IPS-NIHi7 (cell line): ENCODE results near the gene TMEM39B.
"Not testable (repeated sequence)": the region's sequence is repeated elsewhere in the genome, so short reads cannot be mapped to it uniquely, and the experiment has no call there.

Experiments
- DNase-seq: peaks from one replicate; pipeline ENCODE4 v3.0.0; 2012; ENCODE audit warnings: mixed read lengths; ENCODE audit errors: extremely low spot score

TMEM39B gene

GRCh38 chr1:32068957-32069588 is 3.7 kb upstream of the TMEM39B start:
- no peak for DNase-seq

DNA sequence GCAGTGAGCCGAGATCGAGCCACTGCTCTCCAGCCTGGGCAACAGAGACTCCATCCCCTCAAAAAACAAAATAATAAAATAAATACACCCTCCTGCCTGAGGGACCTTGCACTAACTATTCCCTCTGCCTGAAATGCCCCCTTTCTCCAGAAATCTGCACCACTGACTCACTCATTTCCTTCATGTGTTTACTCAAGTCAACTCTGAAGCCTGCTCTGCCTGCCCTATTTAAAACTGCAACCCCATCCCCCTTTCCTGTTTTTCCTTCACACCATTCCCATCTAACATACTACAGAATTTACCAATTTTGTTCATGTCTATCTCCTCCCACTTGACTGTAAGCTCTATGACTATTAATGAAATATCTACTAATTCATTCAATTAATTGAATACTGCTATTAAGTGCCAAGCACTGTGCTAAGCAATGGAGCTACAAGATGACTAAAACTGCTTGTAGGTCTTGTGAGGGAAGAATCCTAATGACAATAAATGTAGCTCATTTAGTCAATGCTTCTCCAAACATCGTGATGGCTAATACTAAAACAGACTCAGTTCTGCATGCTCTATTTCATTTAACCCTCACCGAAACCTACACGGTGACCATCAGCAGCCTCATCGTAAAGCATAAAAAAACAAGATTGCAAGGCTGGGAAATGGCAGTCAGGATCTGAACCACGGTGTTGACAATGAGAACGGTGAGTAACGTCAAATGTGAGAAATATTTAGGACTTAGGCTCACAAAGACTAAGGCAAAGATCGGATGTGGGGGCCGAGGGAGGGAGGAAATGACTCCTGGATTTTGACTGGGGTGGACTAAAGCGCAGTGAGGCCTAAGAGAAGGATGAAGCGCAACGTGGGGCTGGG is 749 bp upstream of the TMEM39B start:
- DNase-seq: no peak

DNA sequence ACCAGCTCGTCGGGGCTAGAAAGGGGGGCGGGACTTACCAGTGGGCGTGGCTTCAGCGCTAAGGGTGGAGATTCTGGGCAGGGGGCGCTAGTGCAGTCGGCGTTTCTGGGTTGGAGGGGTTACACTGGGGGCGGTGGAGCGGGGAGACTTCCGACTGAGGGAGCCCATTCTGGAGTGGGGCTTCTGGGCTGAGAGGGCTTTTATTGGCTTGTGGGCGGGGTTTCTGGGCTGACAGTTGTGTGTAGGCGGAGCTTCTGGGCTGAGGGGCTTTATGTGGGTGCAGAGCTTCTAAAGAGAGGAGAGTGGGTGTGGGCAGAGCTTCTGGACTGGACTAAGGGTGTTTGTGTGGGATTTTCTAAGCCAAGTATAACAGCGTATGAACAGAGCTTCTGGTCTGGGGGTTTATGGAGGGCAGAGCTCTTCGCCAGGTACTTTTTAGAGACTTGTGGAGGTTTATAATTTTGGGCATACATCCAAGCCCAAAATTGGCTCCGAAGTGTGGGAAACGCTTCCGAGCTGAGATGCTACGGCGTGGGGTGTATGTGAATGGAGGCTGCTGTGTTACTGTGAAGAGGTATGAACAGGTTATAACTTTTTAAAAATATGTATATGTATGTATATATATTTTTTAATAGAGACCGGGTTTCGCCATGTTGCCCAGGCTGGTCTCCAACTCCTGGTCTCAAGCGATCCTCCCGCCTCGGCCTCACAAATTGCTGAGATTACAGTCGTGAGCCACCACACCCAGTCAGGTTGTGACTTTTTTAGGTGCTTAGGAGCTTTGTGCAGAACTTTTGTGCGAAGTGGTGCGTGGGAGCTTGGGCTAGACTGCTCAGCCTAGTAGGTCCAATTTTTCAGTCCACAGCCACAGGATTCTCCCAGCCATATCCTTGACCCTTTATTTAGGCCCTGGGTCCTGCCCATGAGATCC is 825 bp downstream of the TMEM39B start:
- peak; percentile 98 for DNase-seq

DNA sequence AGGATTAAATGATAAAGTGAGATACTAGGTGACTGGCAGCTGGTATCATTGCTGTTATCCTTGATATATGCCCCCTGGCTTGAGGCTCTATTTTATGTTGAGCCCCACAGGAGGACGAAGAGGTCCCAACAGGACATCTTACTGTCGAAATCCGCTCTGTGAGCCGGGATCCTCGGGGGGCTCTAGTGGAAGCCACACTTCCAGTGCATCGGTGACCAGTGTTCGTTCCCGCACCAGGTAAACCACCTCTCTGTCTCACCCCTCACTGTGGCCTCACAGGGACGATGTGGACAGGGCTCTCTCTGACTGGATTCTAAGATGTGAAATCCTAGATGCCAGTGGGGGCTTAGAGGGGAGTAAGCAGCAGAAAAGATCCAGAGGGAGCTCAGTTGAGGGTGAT is 2.1 kb downstream of the TMEM39B start:
- DNase-seq: no peak

DNA sequence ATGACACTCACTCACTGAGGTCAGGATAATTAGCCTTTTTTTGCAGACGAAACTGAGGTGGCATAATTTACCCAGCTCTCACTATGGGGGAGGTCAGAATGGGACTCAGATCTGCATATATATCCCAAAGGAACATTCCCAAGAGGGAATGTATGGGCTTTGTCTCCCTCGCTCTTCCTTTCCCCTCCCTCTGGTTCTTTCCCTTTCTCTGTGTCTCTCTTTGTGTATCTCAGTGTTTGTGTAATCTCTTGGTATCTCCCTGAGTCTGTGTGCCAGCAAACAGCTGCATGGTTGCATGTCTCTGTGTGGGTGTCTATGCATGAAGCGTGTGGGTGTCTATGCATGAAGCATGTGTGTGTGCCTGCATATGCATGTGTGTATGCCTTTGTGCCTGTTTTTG is 4.7 kb downstream of the TMEM39B start:
- DNase-seq: no peak

DNA sequence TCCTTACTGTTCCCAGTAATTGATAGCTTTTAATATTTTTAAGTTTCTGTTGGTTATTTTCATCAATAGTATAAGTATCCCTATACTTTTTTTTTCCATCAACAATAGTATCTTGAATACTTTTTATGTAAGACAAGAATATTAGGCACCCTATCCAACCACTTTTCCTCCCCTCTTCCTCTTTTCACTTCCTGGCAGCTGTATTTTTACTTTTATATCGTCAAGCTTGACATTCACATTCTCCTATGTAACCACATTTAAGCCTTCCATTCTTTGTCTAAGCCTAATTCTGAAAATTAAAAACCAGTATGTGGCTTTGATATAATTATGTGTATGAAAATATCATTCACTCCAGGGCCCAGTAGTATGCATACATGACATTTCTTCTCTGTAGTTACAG is 9.3 kb downstream of the TMEM39B start:
- DNase-seq: no peak

GRCh38 chr1:32086381-32086780 is 13.6 kb downstream of the TMEM39B start:
- not testable (repeated sequence) for DNase-seq

DNA sequence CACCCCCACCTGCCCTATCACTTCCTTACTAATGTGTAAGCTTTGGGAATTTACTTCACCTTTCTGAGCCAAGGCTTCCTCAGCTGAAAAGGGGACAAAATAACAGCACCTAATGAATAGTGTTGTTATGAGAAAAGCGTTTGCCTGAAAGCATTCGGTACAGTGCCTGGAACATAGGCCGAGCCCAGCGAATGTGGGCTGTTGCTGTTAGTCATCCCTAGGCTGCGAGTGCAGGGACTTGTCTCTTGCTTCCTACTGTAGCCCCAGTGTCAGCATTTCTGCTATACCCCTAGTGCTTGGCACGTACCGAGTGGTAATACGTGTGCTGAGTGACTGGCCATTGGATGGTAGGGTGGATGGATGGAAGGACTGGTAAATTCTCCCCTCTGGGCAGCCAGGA is 18.4 kb downstream of the TMEM39B start:
- DNase-seq: no peak

- no peak for DNase-seq
Measured at GRCh38 chr1:32091591-32091990, 18.9 kb downstream of the TMEM39B start.

- no peak for DNase-seq
Measured at GRCh38 chr1:32094746-32095521, 22.2 kb downstream of the TMEM39B start.

DNA sequence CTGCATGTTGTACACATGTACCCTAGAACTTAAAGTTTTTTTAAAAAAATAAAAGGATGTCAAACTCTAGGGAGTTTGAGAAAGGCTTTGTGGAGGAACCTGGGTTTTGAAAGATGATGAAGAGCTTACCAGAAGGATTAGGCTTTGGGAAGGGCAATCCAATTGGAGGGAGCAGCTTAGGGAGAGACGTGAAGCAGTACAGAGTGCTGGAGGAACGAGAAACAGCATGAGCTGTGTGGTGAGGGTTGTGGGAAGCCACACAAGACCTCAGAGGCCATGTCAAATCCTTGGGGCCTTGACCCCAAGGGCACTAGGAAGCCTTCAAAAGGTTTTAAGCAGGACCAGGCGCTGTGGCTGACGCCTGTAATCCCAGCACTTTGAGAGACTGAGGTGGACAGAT is 26.7 kb downstream of the TMEM39B start:
- no peak for DNase-seq

DNA sequence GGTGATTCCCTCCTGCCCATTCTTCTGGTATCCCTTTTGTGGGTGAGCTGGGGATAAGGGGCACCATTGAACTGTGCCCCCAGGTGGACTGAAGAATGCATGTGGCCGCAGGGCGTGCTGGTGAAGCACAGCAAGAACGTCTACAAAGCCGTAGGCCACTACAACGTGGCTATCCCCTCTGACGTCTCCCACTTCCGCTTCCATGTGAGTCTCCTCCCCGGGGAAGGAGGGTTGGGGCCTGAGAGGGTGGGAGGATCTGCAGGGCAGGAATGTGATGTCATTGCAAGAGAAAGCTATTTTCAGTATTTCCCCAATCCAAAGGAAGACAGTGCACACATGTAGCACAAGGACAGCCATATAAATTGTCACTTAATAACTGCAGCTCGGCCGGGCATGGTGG is 27.6 kb downstream of the TMEM39B start:
- no peak for DNase-seq

GRCh38 chr1:32100807-32101708 is 28.3 kb downstream of the TMEM39B start:
- no peak for DNase-seq

DNA sequence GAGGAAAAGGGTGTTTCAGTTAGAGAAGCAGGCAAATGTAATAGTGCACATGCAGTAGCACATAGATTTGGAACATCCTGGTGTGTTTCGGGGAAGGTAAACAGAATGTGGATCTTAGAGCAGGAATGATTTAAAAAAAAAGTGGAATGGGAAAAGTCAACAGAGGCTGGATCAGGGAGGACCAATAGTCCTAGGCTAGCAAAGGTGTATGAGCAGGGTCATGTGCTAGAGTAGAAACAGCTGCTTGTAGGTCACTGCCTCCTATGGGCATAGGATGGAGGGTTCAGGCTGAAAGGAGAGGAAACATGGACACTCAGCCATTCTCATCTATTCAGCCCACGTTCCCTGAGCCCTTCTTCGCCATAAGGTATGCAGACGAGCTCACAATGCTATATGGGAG is 31.4 kb downstream of the TMEM39B start:
- no peak for DNase-seq

DNA sequence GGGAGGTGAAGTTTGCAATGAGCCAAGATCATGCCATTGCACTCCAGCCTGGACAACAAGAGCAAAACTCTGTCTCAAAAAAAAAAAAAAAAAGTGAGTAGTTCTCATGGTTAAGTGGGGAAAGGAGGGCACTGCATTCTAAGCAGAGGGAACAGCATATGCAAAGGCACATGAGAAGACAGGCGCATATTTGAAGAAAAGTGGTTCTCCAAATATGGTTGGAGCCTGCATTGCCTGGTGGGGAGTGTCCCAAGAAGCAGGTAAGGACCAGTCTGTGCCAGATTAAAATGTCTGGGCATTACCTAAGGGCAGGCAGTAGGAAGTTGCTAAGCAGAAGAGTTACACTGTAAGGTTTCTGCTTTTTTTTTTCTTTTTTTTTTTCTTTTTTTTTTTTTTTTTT is 32.6 kb downstream of the TMEM39B start:
- no peak for DNase-seq

- no peak for DNase-seq
Measured at GRCh38 chr1:32106663-32107275, 34.0 kb downstream of the TMEM39B start.

GRCh38 chr1:32107742-32108661 is 35.3 kb downstream of the TMEM39B start, which contains the start of gene KPNA6:
KPNA6 (plus strand) TSS chr1:32108056; CDS start chr1:32108131, 75 bp downstream.
- DNase-seq: peak; percentile 79

DNA sequence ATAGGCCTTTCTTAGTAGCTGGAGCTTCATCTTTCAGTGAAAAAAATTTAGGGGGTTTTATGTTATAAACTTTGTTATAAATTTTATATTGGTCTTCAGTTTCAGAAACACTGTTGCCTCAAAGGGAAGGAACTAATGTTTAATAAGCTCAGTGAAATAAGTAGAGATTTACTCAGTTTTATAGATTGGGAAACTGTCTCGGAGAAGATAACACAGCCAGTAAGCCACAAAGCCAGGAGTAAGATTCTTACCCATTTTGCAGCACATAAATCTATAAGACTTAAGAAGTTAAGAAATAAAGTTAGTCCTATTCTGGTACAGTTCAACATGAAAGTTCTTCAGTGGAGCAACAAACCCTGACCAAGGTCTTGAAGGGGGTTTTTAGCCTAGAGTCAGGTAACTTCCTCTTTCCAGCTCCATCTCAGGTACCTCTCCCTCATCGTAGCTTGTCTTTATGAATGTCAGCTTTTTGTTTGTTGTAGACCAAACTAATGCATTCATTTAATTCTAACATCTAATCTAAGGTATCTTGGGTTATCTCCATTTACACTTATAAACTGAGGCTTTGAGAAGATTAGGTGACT is 38.4 kb downstream of the TMEM39B start:
- no peak for DNase-seq
